SK-N-SH (cell line): ENCODE results near the gene MBOAT2. TPM values are rescaled to one million over a fixed set of nuclear protein-coding genes. Genes with fewer than 3 reads are reported as not detected.

Experiments used
- CTCF ChIA-PET: fragments of 300-600, 350-600 bp; formaldehyde crosslinking; extraction: SDS; loops from one replicate; lab custom pipeline; 2021; lab: Yijun Ruan, JAX
- POLR2A ChIA-PET: fragments of 350-600 bp; sonication (Branson Sonifier 250); formaldehyde crosslinking; extraction: SDS; loops from one replicate; lab custom pipeline; 2020; ENCODE audit warnings: antibody characterized with exemption, inconsistent platforms; lab: Yijun Ruan, JAX
- DNase-seq: peaks from one replicate; pipeline ENCODE4 v3.0.0; 2012
- H2AFZ ChIP-seq: fragments of 200-600 bp; sonication (generic); 2 replicates; pipeline ENCODE4 v1.8.1; 2016; ENCODE audit warnings: antibody characterized with exemption, mild to moderate bottlenecking, low read depth
- H3F3A ChIP-seq: fragments of 200-600 bp; sonication (generic); replicated peaks from 2 replicates; pipeline ENCODE3; 2016; ENCODE audit warnings: antibody characterized with exemption, mild to moderate bottlenecking; ENCODE audit not compliant: insufficient read depth
- H3K27ac ChIP-seq, 2 experiments: fragments of 200-500 bp in 1 of 2; fragments of 200-600 bp in 1 of 2; sonication (Bioruptor generic) in 1 of 2; sonication (generic), shearing (Covaris generic) in 1 of 2; 2 replicates each; pipeline versions ENCODE4 v1.5.1 to v1.6.1; 2014 to 2016; ENCODE audit warnings: low read depth in 2 of 2, inconsistent platforms in 1 of 2, low read length in 1 of 2, mild to moderate bottlenecking in 1 of 2, mixed read lengths in 1 of 2
- H3K27me3 ChIP-seq: fragments of 200-600 bp; sonication (generic), shearing (Covaris generic); 2 replicates; pipeline ENCODE4 v1.6.1; 2016; ENCODE audit warnings: mixed run types; ENCODE audit not compliant: insufficient read depth
- H3K36me3 ChIP-seq, 2 experiments: fragments of 200-500 bp in 1 of 2; fragments of 200-600 bp in 1 of 2; sonication (Bioruptor generic) in 1 of 2; sonication (generic) in 1 of 2; replicated peaks in 1 of 2; 2 replicates each; pipeline versions ENCODE3 to v1.5.1; 2014 to 2016; ENCODE audit warnings: low read length in 1 of 2, mild to moderate bottlenecking in 1 of 2; ENCODE audit not compliant: insufficient read depth in 2 of 2, control insufficient read depth in 1 of 2
- H3K4me1 ChIP-seq, 2 experiments: fragments of 200-500 bp in 1 of 2; fragments of 200-600 bp in 1 of 2; sonication (Bioruptor generic) in 1 of 2; sonication (generic), shearing (Covaris generic) in 1 of 2; 2 replicates each; pipeline versions ENCODE4 v1.5.1 to v1.6.1; 2014 to 2016; ENCODE audit warnings: low read depth in 1 of 2, low read length in 1 of 2, mixed run types in 1 of 2; ENCODE audit not compliant: insufficient read depth in 2 of 2, control insufficient read depth in 1 of 2
- H3K4me2 ChIP-seq: fragments of 200-600 bp; sonication (generic), shearing (Covaris generic); 2 replicates; pipeline ENCODE4 v1.6.1; 2017; ENCODE audit warnings: mixed run types
- H3K4me3 ChIP-seq, 2 experiments: fragments of 200-500 bp in 1 of 2; fragments of 200-600 bp in 1 of 2; sonication (Bioruptor generic) in 1 of 2; sonication (generic), shearing (Covaris generic) in 1 of 2; 2 replicates each; pipeline versions ENCODE4 v1.5.1 to v1.8.1; 2014 to 2016; ENCODE audit warnings: low read depth in 2 of 2, inconsistent platforms in 1 of 2, low read length in 1 of 2, mild to moderate bottlenecking in 1 of 2, mixed read lengths in 1 of 2, moderate library complexity in 1 of 2
- H3K79me2 ChIP-seq: fragments of 200-600 bp; sonication (generic); 2 replicates; pipeline ENCODE4 v1.8.1; 2017; ENCODE audit warnings: mild to moderate bottlenecking; ENCODE audit not compliant: insufficient read depth
- H3K9ac ChIP-seq: fragments of 200-600 bp; sonication (generic); 2 replicates; pipeline ENCODE4 v1.6.1; 2017; ENCODE audit warnings: mixed run types
- H3K9me2 ChIP-seq: fragments of 200-600 bp; sonication (generic); 2 replicates; pipeline ENCODE4 v1.6.1; 2017; ENCODE audit warnings: mixed run types
- H3K9me3 ChIP-seq: fragments of 200-600 bp; sonication (generic); 2 replicates; pipeline ENCODE4 v1.6.1; 2017; ENCODE audit warnings: mixed run types, mild to moderate bottlenecking, moderate library complexity
- H4K20me1 ChIP-seq: fragments of 200-600 bp; sonication (generic); 2 replicates; pipeline ENCODE4 v1.6.1; 2017; ENCODE audit warnings: mild to moderate bottlenecking, mixed run types; ENCODE audit not compliant: insufficient read depth
- CHD2 ChIP-seq: fragments of 150-350 bp; IDR thresholded peaks from 2 replicates; pipeline ENCODE4 v1.6.1; 2018; ENCODE audit warnings: low read length; ENCODE audit not compliant: partially characterized antibody
- CTCF ChIP-seq: fragments of 200-600 bp; sonication (generic); IDR thresholded peaks from 2 replicates; pipeline ENCODE4 v1.6.1; 2017; ENCODE audit warnings: antibody characterized with exemption, mild to moderate bottlenecking, moderate library complexity
- EP300 ChIP-seq, 2 experiments: IDR thresholded peaks; 2 replicates each; pipeline versions ENCODE4 v1.4.0 to v1.6.1; 2012; ENCODE audit warnings: borderline replicate concordance in 1 of 2, low read depth in 1 of 2, low read length in 1 of 2
- FOSL2 ChIP-seq: IDR thresholded peaks from 2 replicates; pipeline ENCODE4 v1.4.0; 2012; ENCODE audit warnings: low read depth, mild to moderate bottlenecking, moderate library complexity, borderline replicate concordance
- FOXJ3 ChIP-seq: sonication (generic); formaldehyde crosslinking; IDR thresholded peaks from 2 replicates; pipeline ENCODE4 v1.5.1; 2020; ENCODE audit warnings: mild to moderate bottlenecking, missing genetic modification reagents
- FOXM1 ChIP-seq: IDR thresholded peaks from 2 replicates; pipeline ENCODE4 v1.4.0; 2012; ENCODE audit warnings: low read depth, mild to moderate bottlenecking
- GABPA ChIP-seq: IDR thresholded peaks from 2 replicates; pipeline ENCODE4 v1.4.0; 2012; ENCODE audit warnings: low read depth, mild to moderate bottlenecking
- GATA2 ChIP-seq: sonication (generic); formaldehyde crosslinking; IDR thresholded peaks from 2 replicates; pipeline ENCODE4 v1.5.0; 2020; ENCODE audit warnings: mild to moderate bottlenecking, missing genetic modification reagents
- IRF3 ChIP-seq: fragments of 150-350 bp; IDR thresholded peaks from 2 replicates; pipeline ENCODE4 v1.6.1; 2016; ENCODE audit warnings: mild to moderate bottlenecking, low read depth, low read length
- JUND ChIP-seq: IDR thresholded peaks from 2 replicates; pipeline ENCODE4 v1.4.0; 2012
- MAX ChIP-seq: IDR thresholded peaks from 2 replicates; pipeline ENCODE4 v1.4.0; 2012; ENCODE audit warnings: low read depth
- MEF2A ChIP-seq: IDR thresholded peaks from 2 replicates; pipeline ENCODE4 v1.4.0; 2012; ENCODE audit warnings: low read depth, borderline replicate concordance
- MXI1 ChIP-seq: IDR thresholded peaks from 2 replicates; pipeline ENCODE4 v1.6.1; 2012; ENCODE audit warnings: mild to moderate bottlenecking, low read depth, low read length, improper control_type of control experiment
- NFIC ChIP-seq: IDR thresholded peaks from 2 replicates; pipeline ENCODE4 v1.4.0; 2012; ENCODE audit warnings: borderline replicate concordance
- NRF1 ChIP-seq: IDR thresholded peaks from 2 replicates; pipeline ENCODE4 v1.6.1; 2012; ENCODE audit warnings: low read depth, mild to moderate bottlenecking, low read length
- PBX3 ChIP-seq: IDR thresholded peaks from 2 replicates; pipeline ENCODE4; 2012
- POLR2AphosphoS5 ChIP-seq: IDR thresholded peaks from 2 replicates; pipeline ENCODE4 v1.6.1; 2012; ENCODE audit warnings: low read depth, low read length
- RAD21 ChIP-seq: IDR thresholded peaks from 2 replicates; pipeline ENCODE4 v1.6.1; 2012; ENCODE audit warnings: mild to moderate bottlenecking, low read length
- RCOR1 ChIP-seq: fragments of 150-350 bp; IDR thresholded peaks from 2 replicates; pipeline ENCODE4 v1.6.1; 2017; ENCODE audit warnings: antibody characterized with exemption, low read length
- RXRA ChIP-seq: IDR thresholded peaks from 2 replicates; pipeline ENCODE4 v1.4.0; 2012; ENCODE audit warnings: low read depth, mild to moderate bottlenecking, borderline replicate concordance
- SIN3A ChIP-seq: IDR thresholded peaks from 2 replicates; pipeline ENCODE4 v1.6.1; 2012; ENCODE audit warnings: low read depth, mild to moderate bottlenecking, low read length, moderate library complexity, borderline replicate concordance
- SMC3 ChIP-seq: IDR thresholded peaks from 2 replicates; pipeline ENCODE4 v1.6.1; 2012; ENCODE audit warnings: low read depth, low read length, improper control_type of control experiment
- TCF12 ChIP-seq: IDR thresholded peaks from 2 replicates; pipeline ENCODE4 v1.4.0; 2012
- TEAD4 ChIP-seq: IDR thresholded peaks from 2 replicates; pipeline ENCODE4 v1.4.0; 2012; ENCODE audit warnings: mild to moderate bottlenecking, borderline replicate concordance; ENCODE audit not compliant: insufficient read depth
- USF1 ChIP-seq: IDR thresholded peaks from 2 replicates; pipeline ENCODE4 v1.4.0; 2012; ENCODE audit warnings: low read depth, borderline replicate concordance
- WGBS: methylation state at CpG from one replicate; pipeline ENCODE4 v1.1.6; 2017; ENCODE audit warnings: low lambda C conversion rate; 5-methylcytosine and 5-hydroxymethylcytosine counted together
- polyA plus RNA-seq, 3 experiments: library from polyadenylated mRNA; depleted of rRNA; stranded (reverse); fragments of >200 nt; gene quantifications; 2 replicates each; pipeline ENCODE4 v1.2.3, GENCODE V29; 2012

MBOAT2 gene
- polyA plus RNA-seq, 1 of the 3 experiments (the other 2 are of a cell fraction) = 33.9 TPM

- H3K4me1 ChIP-seq = no peaks in the 10 kb centered on the region
- no peaks in the 10 kb centered on the region for H3F3A ChIP-seq
- H4K20me1 ChIP-seq = no peaks in the 10 kb centered on the region
- ChIA-PET CTCF (no interaction called here), POLR2A (no interaction called here)
- 0 out of 2 replicates have a peak, but pooled peaks cover 9% of the 10 kb centered on the region for H3K9me3 ChIP-seq
- no peaks in the 10 kb centered on the region for H3K9me2 ChIP-seq
- no peak overlapping the region for H3K4me2 ChIP-seq
- H2AFZ ChIP-seq = no peak overlapping the region
- H3K9ac ChIP-seq = no peak overlapping the region
- no peak for DNase-seq
- H3K4me3 ChIP-seq = no peak overlapping the region
- H3K27me3 ChIP-seq = no peaks in the 10 kb centered on the region
- TF ChIP-seq CHD2 = no peak
- no peak for TF ChIP-seq FOXM1
- TF ChIP-seq USF1 = no peak
- no peak for TF ChIP-seq POLR2AphosphoS5
- TF ChIP-seq JUND = no peak
- TF ChIP-seq MAX = no peak
- no peak for TF ChIP-seq RXRA
- TF ChIP-seq RAD21 = no peak
- no peak for TF ChIP-seq GABPA
- no peak overlapping the region for H3K27ac ChIP-seq
- H3K36me3 ChIP-seq = no peaks in the 10 kb centered on the region
- H3K79me2 ChIP-seq = no peaks in the 10 kb centered on the region
These were observed 21.1 kb upstream of the MBOAT2 start for GRCh38 chr2:9024575-9024974.

GRCh38 chr2:9021563-9022211 lies 18.2 kb upstream of the MBOAT2 start:
- WGBS = 78% methylated on average over 1 of the region's 1 CpG
- CTCF ChIA-PET = no interaction called here
- H3K4me2 ChIP-seq = no peak overlapping the region
- TF ChIP-seq PBX3 (0 out of 2 replicates have a peak, but pooled peaks have one; percentile 15), TEAD4 (no peak), FOSL2 (peak; percentile 63; the same call in 1 of the 2 replicates), CTCF (no peak), GATA2 (CRISPR knock-in tag) (no peak), RCOR1 (no peak), MAX (no peak), GABPA (no peak), JUND (peak; percentile 51), TCF12 (peak; percentile 92), SMC3 (no peak), NRF1 (no peak), MXI1 (no peak), FOXJ3 (CRISPR knock-in tag) (no peak), MEF2A (no peak), NFIC (peak; percentile 41; the same call in 1 of the 2 replicates), EP300 (IDR thresholded peaks at IDR 0.05; ENCODE audit: borderline replicate concordance in 1 of 2, low read depth in 1 of 2, low read length in 1 of 2) (peak in 1 of 2 experiments; percentile 33; a peak in 1 of 4 replicates), SIN3A (no peak), IRF3 (no peak)

More at GRCh38 chr2:9021563-9022211, 18.2 kb upstream of the MBOAT2 start:
- POLR2A ChIA-PET = no interaction called here
- Histone ChIP-seq H3K27ac (no peak overlapping the region), H3K4me3 (no peak overlapping the region), H3K4me1 (no peaks in the 10 kb centered on the region), H3K36me3 (no peaks in the 10 kb centered on the region), H2AFZ (no peak overlapping the region), H3K9ac (no peak overlapping the region), H3K9me3 (0 out of 2 replicates have a peak, but pooled peaks cover 9% of the 10 kb centered on the region), H3K9me2 (no peaks in the 10 kb centered on the region), H4K20me1 (no peaks in the 10 kb centered on the region), H3K27me3 (no peaks in the 10 kb centered on the region), H3K79me2 (no peaks in the 10 kb centered on the region), H3F3A (no peaks in the 10 kb centered on the region)
- no peak for DNase-seq
